ENCODE results near the gene CCDC185.

The CCDC185 gene

DNA sequence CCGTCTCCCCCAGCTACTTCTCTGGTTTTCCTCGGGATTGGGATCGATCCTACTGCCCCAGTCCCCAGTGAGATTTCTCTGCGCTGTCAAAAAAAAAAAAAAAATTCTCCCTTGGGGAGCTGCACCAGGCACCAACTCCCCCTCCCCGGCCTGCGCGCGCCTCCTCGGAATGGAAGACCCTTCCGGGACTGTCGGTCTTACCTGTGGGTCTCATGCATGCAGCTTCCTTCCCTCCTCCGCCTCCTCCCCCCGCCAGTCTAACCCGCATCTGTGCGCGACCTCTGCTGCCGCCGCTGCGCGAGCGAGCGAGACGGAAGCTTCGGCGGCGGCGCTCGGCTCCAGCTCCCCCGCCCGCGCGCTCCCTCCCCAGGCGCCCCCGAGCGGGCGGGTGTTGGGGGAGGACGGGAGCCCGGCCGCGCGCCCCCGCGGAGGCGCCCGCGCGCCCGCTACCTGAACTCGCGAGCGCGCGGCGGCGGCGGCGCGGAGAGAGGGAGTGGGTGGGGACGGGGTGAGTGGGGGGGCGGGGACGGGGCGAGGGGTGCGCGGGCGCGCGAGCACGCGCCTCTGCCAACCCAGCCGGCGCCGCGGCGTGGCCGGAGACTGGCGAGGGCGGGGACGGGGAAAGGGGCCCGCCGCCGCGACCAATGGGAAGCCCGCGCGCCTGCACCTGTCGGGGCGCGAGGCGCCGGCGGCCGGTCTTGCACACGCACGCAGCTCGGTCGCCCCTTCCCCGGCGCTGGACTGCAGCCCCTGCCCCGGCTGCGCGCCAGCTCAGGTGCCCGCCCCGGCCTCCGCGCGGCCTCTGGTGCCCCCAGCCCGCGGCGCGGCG, 29.1 kb upstream of the CCDC185 start, which contains the start of gene SUSD4:
SUSD4 (minus strand) TSS at position 321 of the 829 bp plus-strand sequence. CDS start 751 bp downstream, outside the sequence.
- TF ChIP-seq POLR2AphosphoS5 (IDR thresholded peaks at IDR 0.05; ENCODE audit: low read depth, low read length) (no peak), SIN3A (IDR thresholded peaks at IDR 0.05; ENCODE audit: borderline replicate concordance, insufficient read depth, low read length) (no peak), FOXP2 (optimal IDR thresholded peaks at IDR 0.05; ENCODE audit: borderline replicate concordance, extremely low read depth, extremely low read length, insufficient read depth) (no peak), TAF1 (IDR thresholded peaks at IDR 0.05; ENCODE audit: borderline replicate concordance, insufficient read depth, low read length) (no peak)
- TF ChIP-seq, protein P1, sequence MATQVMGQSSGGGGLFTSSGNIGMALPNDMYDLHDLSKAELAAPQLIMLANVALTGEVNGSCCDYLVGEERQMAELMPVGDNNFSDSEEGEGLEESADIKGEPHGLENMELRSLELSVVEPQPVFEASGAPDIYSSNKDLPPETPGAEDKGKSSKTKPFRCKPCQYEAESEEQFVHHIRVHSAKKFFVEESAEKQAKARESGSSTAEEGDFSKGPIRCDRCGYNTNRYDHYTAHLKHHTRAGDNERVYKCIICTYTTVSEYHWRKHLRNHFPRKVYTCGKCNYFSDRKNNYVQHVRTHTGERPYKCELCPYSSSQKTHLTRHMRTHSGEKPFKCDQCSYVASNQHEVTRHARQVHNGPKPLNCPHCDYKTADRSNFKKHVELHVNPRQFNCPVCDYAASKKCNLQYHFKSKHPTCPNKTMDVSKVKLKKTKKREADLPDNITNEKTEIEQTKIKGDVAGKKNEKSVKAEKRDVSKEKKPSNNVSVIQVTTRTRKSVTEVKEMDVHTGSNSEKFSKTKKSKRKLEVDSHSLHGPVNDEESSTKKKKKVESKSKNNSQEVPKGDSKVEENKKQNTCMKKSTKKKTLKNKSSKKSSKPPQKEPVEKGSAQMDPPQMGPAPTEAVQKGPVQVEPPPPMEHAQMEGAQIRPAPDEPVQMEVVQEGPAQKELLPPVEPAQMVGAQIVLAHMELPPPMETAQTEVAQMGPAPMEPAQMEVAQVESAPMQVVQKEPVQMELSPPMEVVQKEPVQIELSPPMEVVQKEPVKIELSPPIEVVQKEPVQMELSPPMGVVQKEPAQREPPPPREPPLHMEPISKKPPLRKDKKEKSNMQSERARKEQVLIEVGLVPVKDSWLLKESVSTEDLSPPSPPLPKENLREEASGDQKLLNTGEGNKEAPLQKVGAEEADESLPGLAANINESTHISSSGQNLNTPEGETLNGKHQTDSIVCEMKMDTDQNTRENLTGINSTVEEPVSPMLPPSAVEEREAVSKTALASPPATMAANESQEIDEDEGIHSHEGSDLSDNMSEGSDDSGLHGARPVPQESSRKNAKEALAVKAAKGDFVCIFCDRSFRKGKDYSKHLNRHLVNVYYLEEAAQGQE (IDR thresholded peaks at IDR 0.05; ENCODE audit: insufficient read depth in 1 of 2, low read depth in 2 of 2, low read length in 2 of 2) = no peak

DNA sequence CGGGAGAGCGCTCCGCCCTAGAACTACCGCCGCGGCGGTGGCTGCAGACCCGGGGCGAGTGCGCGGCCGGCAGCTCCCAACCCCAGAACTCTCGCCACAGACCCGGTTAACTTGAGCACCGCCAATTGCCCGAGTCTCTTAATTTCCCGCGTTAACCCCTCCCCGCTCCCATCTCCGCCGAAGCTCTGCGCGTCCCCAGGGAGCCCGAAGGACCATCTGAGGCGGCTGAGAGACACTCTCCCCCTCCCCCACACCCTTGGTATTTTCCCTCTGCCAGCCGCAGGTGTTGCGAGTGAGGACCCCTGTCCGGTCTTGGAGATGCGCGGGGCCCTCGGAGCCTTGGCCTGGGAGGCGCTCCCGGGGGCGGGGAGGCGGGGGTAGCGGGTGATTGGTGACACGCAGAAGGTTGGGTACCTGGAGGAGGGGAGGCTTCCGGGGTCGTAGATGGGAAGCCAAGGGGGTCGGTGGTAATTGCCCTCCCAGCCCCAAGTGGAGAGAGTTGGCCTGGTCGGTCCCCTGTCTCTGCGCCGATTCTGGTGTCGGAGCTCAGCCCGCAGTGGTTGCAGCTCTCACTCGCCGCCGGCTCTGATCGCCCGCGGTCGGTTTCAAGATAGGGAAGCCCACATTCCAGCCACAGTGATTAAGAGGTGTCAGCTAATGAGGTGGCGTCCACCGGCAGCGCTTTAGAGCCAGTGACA, 28.4 kb upstream of the CCDC185 start:
- no peak for TF ChIP-seq TAF1 (IDR thresholded peaks at IDR 0.05; ENCODE audit: borderline replicate concordance, insufficient read depth, low read length)

DNA sequence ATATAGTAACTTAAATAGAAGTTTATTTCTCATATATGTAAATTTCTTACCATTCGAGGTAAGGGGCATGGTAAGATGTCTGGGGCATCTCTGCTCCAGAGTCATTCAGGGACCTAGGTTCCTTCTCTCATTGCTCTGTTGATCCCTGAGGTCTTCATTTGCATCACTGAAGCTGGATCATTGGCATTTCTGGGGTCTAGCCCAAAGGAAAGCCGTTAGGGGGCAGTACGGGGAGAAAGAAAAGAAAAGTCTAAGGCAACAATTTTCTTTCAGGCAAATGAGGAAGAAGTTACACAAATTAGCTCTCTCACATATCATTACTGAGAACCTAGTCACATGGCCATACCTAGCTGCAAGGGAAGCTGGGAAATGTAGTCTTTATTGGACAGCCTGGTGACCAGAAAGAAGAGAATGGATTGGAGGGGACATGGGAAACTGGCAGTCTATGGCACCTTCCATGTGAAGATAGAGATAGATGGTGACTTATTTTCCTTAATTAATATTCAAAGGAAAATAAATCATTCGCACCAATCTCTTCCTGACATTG, 19.1 kb upstream of the CCDC185 start:
- TF ChIP-seq FOXP2 (optimal IDR thresholded peaks at IDR 0.05; ENCODE audit: borderline replicate concordance, extremely low read depth, extremely low read length, insufficient read depth) = no peak
- TF ChIP-seq POLR2AphosphoS5 (IDR thresholded peaks at IDR 0.05; ENCODE audit: low read depth, low read length) = no peak
- TF ChIP-seq SIN3A (IDR thresholded peaks at IDR 0.05; ENCODE audit: borderline replicate concordance, insufficient read depth, low read length) = no peak
- no peak for TF ChIP-seq TAF1 (IDR thresholded peaks at IDR 0.05; ENCODE audit: borderline replicate concordance, insufficient read depth, low read length)
- TF ChIP-seq, protein P1 (IDR thresholded peaks at IDR 0.05; ENCODE audit: insufficient read depth in 1 of 2, low read depth in 2 of 2, low read length in 2 of 2) = no peak

DNA sequence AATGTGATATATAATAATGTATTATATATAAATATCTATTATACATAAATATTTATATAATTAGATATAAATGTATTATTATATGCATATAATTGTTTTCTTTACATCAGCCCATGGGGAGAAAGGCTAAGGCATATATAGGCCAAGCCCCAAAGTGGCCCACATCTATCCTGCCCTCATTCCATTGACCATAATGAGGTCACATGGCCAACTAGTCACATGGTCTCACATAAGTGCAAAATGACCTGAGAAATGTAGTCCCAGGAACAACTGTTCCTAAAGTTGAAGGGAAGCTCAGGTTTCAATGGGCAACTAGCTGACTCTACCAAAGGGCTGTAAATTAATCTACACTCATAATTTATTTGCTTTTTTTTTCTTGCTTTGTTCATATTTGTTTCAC, 14.5 kb upstream of the CCDC185 start:
- no peak for TF ChIP-seq FOXP2 (optimal IDR thresholded peaks at IDR 0.05; ENCODE audit: borderline replicate concordance, extremely low read depth, extremely low read length, insufficient read depth)
- no peak for TF ChIP-seq SIN3A (IDR thresholded peaks at IDR 0.05; ENCODE audit: borderline replicate concordance, insufficient read depth, low read length)

DNA sequence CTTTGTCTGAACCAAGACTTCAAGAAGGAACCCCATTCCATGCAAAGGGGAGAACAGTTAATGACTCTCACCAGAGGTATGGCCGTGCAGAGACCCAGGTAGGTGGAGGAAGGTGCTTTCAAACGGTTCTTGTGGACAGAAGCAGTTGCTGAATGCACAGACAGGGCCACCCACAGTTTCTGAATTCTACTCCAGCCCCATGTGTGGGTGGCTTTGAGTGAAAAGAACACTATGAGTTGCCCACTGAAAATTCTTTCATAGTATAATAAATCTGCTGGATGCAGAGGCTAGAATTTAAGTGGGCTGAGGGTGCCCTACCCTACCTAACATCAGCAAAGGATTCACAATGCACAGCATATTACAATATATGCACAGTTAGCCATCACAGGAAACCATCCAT, 7.2 kb upstream of the CCDC185 start:
- TF ChIP-seq, protein P1 (IDR thresholded peaks at IDR 0.05; ENCODE audit: insufficient read depth in 1 of 2, low read depth in 2 of 2, low read length in 2 of 2) = no peak
- TF ChIP-seq POLR2AphosphoS5 (IDR thresholded peaks at IDR 0.05; ENCODE audit: low read depth, low read length) = no peak
- TF ChIP-seq FOXP2 (optimal IDR thresholded peaks at IDR 0.05; ENCODE audit: borderline replicate concordance, extremely low read depth, extremely low read length, insufficient read depth) = no peak
- no peak for TF ChIP-seq TAF1 (IDR thresholded peaks at IDR 0.05; ENCODE audit: borderline replicate concordance, insufficient read depth, low read length)
- TF ChIP-seq SIN3A (IDR thresholded peaks at IDR 0.05; ENCODE audit: borderline replicate concordance, insufficient read depth, low read length) = no peak

DNA sequence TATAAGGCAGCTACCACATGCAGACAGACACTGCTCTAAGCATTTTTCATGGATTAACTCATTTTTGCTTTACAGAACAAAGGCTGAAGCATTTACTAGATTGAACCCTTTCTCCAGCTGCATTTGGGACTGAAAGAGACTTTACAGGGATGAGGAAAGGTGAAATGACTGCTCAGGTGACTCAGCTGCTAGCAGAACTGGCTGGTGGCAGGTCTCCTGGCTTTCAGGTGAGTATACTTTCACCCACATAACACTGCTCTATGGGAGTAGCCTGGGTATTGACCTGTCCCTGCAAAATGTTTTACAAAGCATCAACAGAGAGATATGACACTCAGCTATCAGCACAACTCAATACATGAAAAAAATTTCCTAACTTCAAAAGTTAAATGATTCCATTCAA, 2.6 kb upstream of the CCDC185 start:
- no peak for TF ChIP-seq TAF1 (IDR thresholded peaks at IDR 0.05; ENCODE audit: borderline replicate concordance, insufficient read depth, low read length)
- no peak for TF ChIP-seq FOXP2 (optimal IDR thresholded peaks at IDR 0.05; ENCODE audit: borderline replicate concordance, extremely low read depth, extremely low read length, insufficient read depth)
- TF ChIP-seq, protein P1 (IDR thresholded peaks at IDR 0.05; ENCODE audit: insufficient read depth in 1 of 2, low read depth in 2 of 2, low read length in 2 of 2) = no peak
- TF ChIP-seq SIN3A (IDR thresholded peaks at IDR 0.05; ENCODE audit: borderline replicate concordance, insufficient read depth, low read length) = no peak
- TF ChIP-seq POLR2AphosphoS5 (IDR thresholded peaks at IDR 0.05; ENCODE audit: low read depth, low read length) = no peak
